Dendritic cell treated with granulocyte-macrophage colony-stimulating factor and Interleukin-4, amounts not matched to agents 40 ng/mL and 50 ng/mL, for 4 days (primary cell): Measurements from ENCODE around the gene PARP12.
A peak's percentile ranks its signal among the peaks of the same experiment; 100 is the strongest.

Experiments used
- H3K27ac Mint-ChIP-seq: one replicate; pipeline ENCODE4 v1.8.0; 2022; ENCODE audit warnings: mild to moderate bottlenecking, mixed read lengths
- H3K27me3 Mint-ChIP-seq: one replicate; pipeline ENCODE4 v1.8.0; 2022; ENCODE audit warnings: mild to moderate bottlenecking, mixed read lengths
- H3K36me3 Mint-ChIP-seq: one replicate; pipeline ENCODE4 v1.8.0; 2022; ENCODE audit warnings: low read depth, mixed read lengths
- H3K4me1 Mint-ChIP-seq: one replicate; pipeline ENCODE4 v1.8.0; 2022; ENCODE audit warnings: low read depth, mixed read lengths
- H3K4me3 Mint-ChIP-seq: one replicate; pipeline ENCODE4 v1.8.0; 2022; ENCODE audit warnings: mild to moderate bottlenecking, moderate library complexity, mixed read lengths
- H3K9me3 Mint-ChIP-seq: one replicate; pipeline ENCODE4 v1.8.0; 2022; ENCODE audit warnings: mixed read lengths
- intact Hi-C: fragments of 100-400 bp; cut with micrococcal nuclease; formaldehyde crosslinking; loops from one replicate; pipeline ENCODE4 v1.15.0; 2022

The PARP12 gene

GRCh38 chr7:140069298-140069949, 6.7 kb upstream of the PARP12 start:
- Mint-ChIP-seq H3K27me3 (peaks cover 8% of the 10 kb centered on the region), H3K36me3 (peaks cover 14% of the 10 kb centered on the region), H3K4me3 (no peak overlapping the region), H3K27ac (no peak overlapping the region), H3K9me3 (peaks cover 47% of the 10 kb centered on the region), H3K4me1 (peaks cover 12% of the 10 kb centered on the region)
- intact Hi-C loops, result no loop called here

- no peak overlapping the region for H3K4me3 Mint-ChIP-seq
- intact Hi-C loops, result no loop called here
- H3K4me1 Mint-ChIP-seq, result peaks cover 7% of the 10 kb centered on the region
- peaks cover 14% of the 10 kb centered on the region for H3K36me3 Mint-ChIP-seq
- H3K27ac Mint-ChIP-seq, result no peak overlapping the region
- peaks cover 47% of the 10 kb centered on the region for H3K9me3 Mint-ChIP-seq
- H3K27me3 Mint-ChIP-seq, result peaks cover 8% of the 10 kb centered on the region
These were observed 5.3 kb upstream of the PARP12 start for GRCh38 chr7:140068033-140068432.

GRCh38 chr7:140067052-140067451, 4.3 kb upstream of the PARP12 start:
- Mint-ChIP-seq H3K4me3 (no peak overlapping the region), H3K4me1 (peaks cover 7% of the 10 kb centered on the region), H3K27ac (no peak overlapping the region), H3K27me3 (peaks cover 8% of the 10 kb centered on the region), H3K36me3 (peaks cover 17% of the 10 kb centered on the region), H3K9me3 (peaks cover 47% of the 10 kb centered on the region)
- intact Hi-C loops, result no loop called here

DNA sequence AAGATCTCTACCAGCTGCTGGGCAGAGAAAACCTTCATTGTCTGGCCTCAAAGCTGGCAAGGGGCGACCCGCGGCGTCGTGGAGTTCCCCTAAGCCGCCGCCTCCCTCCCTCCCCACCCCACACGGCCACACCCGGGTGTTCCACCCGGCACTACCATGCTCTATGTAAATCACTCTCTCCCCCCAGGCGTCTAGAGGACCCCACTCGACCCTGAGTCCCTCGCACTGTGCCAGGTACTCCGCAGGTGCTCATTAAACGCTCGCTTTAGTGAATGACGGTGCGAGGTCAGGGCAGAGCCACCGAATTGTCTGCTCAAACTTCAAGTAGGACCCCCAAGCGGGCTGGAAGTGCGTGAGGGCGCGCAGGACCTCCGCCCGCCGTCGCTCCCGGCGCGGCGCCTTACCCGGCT, 628 bp downstream of the PARP12 start:
- intact Hi-C loops, result no loop called here
- Mint-ChIP-seq H3K4me3 (peak overlapping the region; percentile 89), H3K36me3 (peaks cover 58% of the 10 kb centered on the region), H3K27ac (peak overlapping the region; percentile 92), H3K4me1 (peaks cover 53% of the 10 kb centered on the region), H3K9me3 (peaks cover 17% of the 10 kb centered on the region), H3K27me3 (peaks cover 3% of the 10 kb centered on the region)

DNA sequence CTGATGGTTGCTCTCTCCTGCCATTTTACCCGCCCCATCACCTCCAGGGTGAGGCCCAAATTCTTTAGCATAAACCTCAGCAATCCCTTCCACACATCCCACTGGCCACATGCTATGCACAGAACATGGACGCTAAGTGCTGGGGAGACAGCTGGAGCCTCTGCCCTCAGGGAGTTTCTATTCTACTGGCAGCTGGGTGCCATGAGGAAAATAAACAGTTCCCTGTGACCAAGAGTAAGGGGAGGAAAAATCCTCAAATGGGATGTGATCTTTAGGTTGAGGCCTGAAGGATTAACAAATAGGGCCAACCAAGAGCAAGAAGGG, 1.2 kb downstream of the PARP12 start:
- no peaks in the 10 kb centered on the region for H3K27me3 Mint-ChIP-seq
- intact Hi-C loops, result no loop called here
- peak overlapping the region; percentile 89 for H3K4me3 Mint-ChIP-seq
- peaks cover 12% of the 10 kb centered on the region for H3K9me3 Mint-ChIP-seq
- peaks cover 59% of the 10 kb centered on the region for H3K4me1 Mint-ChIP-seq
- H3K27ac Mint-ChIP-seq, result peak overlapping the region; percentile 92
- H3K36me3 Mint-ChIP-seq, result peaks cover 58% of the 10 kb centered on the region

DNA sequence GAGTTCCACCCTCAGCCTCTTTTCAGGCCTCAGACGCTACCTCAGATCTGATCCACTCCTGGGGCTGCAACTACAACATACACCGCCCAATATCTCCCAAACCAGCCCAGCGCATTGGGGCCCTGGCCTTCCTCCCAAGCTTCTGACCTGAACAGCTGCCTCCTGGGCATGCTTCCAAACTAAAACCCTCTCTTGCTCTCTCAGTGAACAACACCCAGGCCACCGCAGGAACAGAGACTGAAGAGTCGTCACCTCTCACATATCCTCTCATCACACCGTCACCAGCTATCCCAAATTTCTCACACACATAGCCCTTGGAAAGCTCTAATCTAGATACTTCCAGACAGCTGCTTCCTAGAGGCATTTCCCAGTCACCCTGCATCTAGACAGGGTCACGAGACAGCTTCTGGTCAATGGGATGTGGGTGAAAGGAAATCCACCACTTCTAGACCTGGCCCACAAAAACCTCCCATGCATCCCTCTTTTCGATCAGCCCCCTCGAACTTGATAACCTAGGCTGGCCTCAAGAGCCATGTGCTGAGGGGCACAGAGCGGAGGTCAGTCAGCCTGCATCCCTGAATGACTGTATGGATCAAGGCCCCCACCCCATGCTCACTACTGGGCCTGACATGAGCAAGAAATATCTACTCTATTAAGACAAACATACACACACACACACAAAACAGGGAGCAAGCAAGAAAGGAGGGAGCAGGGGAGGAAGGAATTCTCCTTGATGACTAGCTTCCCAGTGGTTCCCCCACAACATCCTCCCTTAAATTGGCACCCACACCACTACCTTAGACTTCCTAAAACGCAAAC, 1.8 kb downstream of the PARP12 start:
- H3K9me3 Mint-ChIP-seq, result peaks cover 6% of the 10 kb centered on the region
- intact Hi-C loops, result no loop called here
- H3K27ac Mint-ChIP-seq, result peak overlapping the region; percentile 92
- no peaks in the 10 kb centered on the region for H3K27me3 Mint-ChIP-seq
- H3K4me3 Mint-ChIP-seq, result peak overlapping the region; percentile 89
- H3K36me3 Mint-ChIP-seq, result peaks cover 58% of the 10 kb centered on the region
- peaks cover 64% of the 10 kb centered on the region for H3K4me1 Mint-ChIP-seq

- H3K36me3 Mint-ChIP-seq, result peaks cover 66% of the 10 kb centered on the region
- H3K4me3 Mint-ChIP-seq, result peak overlapping the region; percentile 35
- H3K27ac Mint-ChIP-seq, result peak overlapping the region; percentile 92
- intact Hi-C loops, result no loop called here
- no peaks in the 10 kb centered on the region for H3K27me3 Mint-ChIP-seq
- H3K9me3 Mint-ChIP-seq, result no peaks in the 10 kb centered on the region
- H3K4me1 Mint-ChIP-seq, result peaks cover 68% of the 10 kb centered on the region
These were observed 2.5 kb downstream of the PARP12 start for GRCh38 chr7:140060243-140060630.

DNA sequence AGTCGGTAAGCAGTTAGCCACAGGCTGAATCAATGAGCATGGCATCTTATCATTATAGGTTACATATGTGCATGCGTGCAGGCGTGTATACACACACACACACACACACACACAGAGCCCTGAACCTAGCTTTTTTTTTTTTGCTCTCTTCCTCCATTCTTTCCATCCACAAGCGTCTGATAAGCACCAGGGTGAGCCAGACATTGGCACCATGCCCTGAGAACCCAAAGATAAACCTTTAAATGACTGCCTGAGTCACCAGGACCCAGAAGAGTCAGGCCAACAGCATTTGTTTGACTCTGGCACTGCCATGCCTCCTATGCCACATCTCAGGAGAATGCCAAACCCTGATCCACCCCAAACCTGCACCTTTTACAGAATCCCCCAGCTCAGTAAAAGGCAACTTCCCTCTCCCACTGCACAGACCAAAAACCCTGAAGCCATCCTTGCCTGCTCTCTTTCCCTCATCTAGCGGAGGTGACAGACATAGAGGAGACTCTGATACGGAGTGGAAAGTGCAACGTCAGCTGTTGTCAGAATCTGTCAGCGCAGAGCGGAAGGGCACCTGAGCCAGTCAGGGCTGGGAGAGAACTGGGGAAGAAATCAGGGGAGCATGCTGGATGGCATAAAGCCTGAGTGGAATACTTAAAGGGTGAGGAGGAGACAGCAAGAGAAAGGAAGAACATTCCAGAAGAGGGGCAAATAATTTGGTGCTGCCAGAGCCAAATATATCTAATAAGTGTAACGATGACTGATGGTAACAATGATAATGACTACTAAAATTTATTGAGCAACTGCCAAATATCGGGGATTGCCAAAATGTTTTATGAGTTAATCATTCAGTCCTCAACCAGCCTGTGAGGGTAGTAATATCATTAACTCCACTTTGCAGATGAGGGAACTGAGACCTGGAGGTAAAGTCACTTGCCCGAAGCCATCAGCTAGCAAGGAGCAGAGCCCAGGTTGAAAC, 3.2 kb downstream of the PARP12 start:
- intact Hi-C loops, result no loop called here
- peaks cover 75% of the 10 kb centered on the region for H3K4me1 Mint-ChIP-seq
- H3K27me3 Mint-ChIP-seq, result no peaks in the 10 kb centered on the region
- H3K4me3 Mint-ChIP-seq, result peak overlapping the region; percentile 27
- peaks cover 72% of the 10 kb centered on the region for H3K36me3 Mint-ChIP-seq
- H3K9me3 Mint-ChIP-seq, result no peaks in the 10 kb centered on the region
- H3K27ac Mint-ChIP-seq, result peak overlapping the region; percentile 50

DNA sequence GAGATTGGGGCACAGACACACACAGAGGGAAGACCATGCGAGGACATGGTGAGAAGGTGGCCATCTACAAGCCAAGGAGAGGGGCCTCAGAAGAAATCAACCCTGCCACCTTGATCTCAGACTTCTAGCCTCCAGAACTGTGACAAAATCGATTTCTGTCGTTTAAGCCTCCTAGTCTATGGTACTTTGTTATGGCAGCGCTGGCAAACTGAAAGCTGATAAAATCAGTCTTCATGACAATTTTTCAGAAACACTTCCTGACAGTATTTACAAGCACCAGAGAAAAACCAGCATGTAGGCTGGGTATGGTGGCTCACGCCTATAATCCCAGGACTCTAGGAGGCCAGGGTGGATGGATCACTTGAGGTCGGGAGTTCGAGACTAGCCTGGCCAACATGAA, 4.2 kb downstream of the PARP12 start:
- peaks cover 83% of the 10 kb centered on the region for H3K36me3 Mint-ChIP-seq
- no peaks in the 10 kb centered on the region for H3K27me3 Mint-ChIP-seq
- peaks cover 77% of the 10 kb centered on the region for H3K4me1 Mint-ChIP-seq
- H3K27ac Mint-ChIP-seq, result no peak overlapping the region
- H3K9me3 Mint-ChIP-seq, result no peaks in the 10 kb centered on the region
- intact Hi-C loops, result no loop called here
- no peak overlapping the region for H3K4me3 Mint-ChIP-seq

DNA sequence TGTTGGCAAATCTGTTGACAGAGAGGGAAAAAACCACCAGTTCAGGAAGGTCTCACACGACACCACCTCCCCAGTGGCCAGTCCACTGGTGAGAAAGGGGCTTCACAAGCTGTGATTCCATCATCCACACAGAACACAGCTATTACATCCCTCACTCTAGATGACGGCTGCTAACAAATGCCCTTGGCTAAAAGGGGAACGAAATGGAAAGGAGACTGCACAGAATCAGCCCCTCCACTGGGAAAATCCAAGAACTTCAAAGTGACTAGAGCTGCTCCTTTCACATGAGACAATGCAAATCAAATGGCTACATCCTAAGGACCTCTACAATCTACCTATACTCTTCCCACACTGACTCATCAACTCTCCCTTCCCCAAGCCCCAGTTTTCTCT, 5.6 kb downstream of the PARP12 start:
- H3K9me3 Mint-ChIP-seq, result no peaks in the 10 kb centered on the region
- H3K36me3 Mint-ChIP-seq, result peaks cover 95% of the 10 kb centered on the region
- no peak overlapping the region for H3K4me3 Mint-ChIP-seq
- H3K27ac Mint-ChIP-seq, result peak overlapping the region; percentile 85
- H3K4me1 Mint-ChIP-seq, result peaks cover 85% of the 10 kb centered on the region
- no peaks in the 10 kb centered on the region for H3K27me3 Mint-ChIP-seq
- intact Hi-C loops, result no loop called here

DNA sequence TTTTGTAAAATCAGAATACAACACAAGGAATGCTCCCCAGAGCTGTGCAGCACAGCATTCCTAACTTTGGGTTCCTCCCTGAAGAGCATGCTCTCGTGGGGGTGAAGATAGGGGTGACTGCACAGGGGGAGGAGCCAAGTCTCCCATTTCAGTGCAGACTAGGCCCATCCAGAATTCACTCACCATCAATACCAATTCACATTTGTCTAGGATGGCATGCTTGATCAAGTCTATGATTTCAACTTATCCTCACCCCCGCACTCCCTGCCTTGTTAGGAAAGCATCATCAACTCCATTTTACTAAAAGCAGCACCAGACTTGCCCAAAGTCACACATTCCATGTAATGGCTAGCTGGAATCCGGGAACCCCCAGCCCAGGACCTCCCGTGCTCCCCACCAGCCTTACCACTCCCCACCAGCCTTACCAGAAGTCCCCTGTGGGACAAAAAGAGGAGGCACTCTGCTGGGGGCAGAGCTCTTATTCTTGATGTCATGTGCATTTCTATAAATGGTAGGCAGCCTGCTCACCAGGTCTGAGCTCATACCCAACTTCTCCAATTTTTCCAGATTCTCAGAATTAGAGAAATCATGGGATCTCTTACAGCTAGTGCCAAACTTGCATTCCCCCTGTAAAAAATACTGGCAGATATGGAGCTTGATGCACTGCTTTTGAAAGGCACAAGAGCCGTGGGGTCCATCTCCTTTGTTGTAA, 6.2 kb downstream of the PARP12 start:
- Mint-ChIP-seq H3K27me3 (no peaks in the 10 kb centered on the region), H3K36me3 (peaks cover 93% of the 10 kb centered on the region), H3K27ac (peak overlapping the region; percentile 85), H3K9me3 (no peaks in the 10 kb centered on the region), H3K4me3 (no peak overlapping the region), H3K4me1 (peaks cover 89% of the 10 kb centered on the region)
- intact Hi-C loops, result no loop called here

DNA sequence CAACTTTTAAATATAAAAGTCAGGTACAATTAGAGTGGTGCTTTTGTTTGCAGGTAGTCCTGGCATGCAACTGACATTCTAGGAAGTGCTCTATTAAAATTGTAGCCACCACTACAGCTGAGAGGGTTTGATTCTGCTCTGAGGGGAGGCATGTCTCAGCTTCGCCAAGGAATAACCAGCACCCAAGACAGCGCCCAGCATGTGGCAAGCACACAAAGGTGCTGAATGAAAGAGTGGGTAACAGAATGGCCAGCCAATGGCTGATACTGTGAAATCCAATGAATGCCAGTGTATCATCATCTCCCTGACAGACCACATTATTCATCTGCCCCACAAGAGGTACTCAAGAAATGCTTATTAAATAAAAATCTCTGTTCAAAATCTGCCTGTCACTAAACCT, 6.9 kb downstream of the PARP12 start:
- no peak overlapping the region for H3K4me3 Mint-ChIP-seq
- H3K4me1 Mint-ChIP-seq, result peaks cover 84% of the 10 kb centered on the region
- H3K36me3 Mint-ChIP-seq, result peaks cover 91% of the 10 kb centered on the region
- intact Hi-C loops, result no loop called here
- peak overlapping the region; percentile 3 for H3K27ac Mint-ChIP-seq
- H3K9me3 Mint-ChIP-seq, result no peaks in the 10 kb centered on the region
- no peaks in the 10 kb centered on the region for H3K27me3 Mint-ChIP-seq

DNA sequence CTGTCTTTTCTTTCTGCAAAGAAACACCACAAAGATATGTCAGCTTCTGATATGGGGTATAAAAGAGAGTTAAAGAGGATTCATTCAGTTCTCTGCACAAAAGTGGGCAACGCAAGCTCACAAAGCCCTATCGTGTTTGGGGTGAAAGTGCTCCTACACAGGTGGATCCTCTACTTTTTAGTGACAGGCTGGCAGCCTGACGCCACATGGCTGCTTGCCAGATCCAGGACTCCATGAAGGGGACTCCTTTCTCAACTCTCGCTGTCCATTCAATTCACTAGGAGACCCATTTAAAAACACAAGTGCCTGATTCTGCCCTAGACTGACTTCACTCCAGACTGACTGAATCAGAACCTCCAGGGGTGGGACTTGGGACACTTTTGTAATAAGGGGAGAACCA, 8.0 kb downstream of the PARP12 start:
- Mint-ChIP-seq H3K36me3 (peaks cover 93% of the 10 kb centered on the region), H3K27ac (peak overlapping the region; percentile 38)

More for the DNA sequence above, 8.0 kb downstream of the PARP12 start:
- peaks cover 75% of the 10 kb centered on the region for H3K4me1 Mint-ChIP-seq
- H3K27me3 Mint-ChIP-seq, result no peaks in the 10 kb centered on the region
- intact Hi-C loops, result no loop called here
- H3K9me3 Mint-ChIP-seq, result no peaks in the 10 kb centered on the region
- H3K4me3 Mint-ChIP-seq, result no peak overlapping the region
